ENCODE measurements around the gene MAPK4. TPM values are rescaled to one million over a fixed set of nuclear protein-coding genes. Genes with fewer than 3 reads are reported as not detected.

Gene MAPK4
- total RNA-seq, 1 donor from 2014 or later: not detected

- Mint-ChIP-seq H3K27me3 (no peaks in the 10 kb centered on the region), H3K4me1 (no peaks in the 10 kb centered on the region), H3K9me3 (no peaks in the 10 kb centered on the region), H3K27ac (no peak overlapping the region), H3K36me3 (ENCODE audit: low read depth) (no peaks in the 10 kb centered on the region), H3K4me3 (no peak overlapping the region)
- DNase-seq: no peak
- intact Hi-C loops (cut with micrococcal nuclease): no loop called here
These were observed 119.2 kb downstream of the MAPK4 start for GRCh38 chr18:50679056-50679455.

- H3K27me3 Mint-ChIP-seq: no peaks in the 10 kb centered on the region
- no peaks in the 10 kb centered on the region for H3K4me1 Mint-ChIP-seq
- no peaks in the 10 kb centered on the region for H3K36me3 Mint-ChIP-seq (ENCODE audit: low read depth)
- intact Hi-C loops (cut with micrococcal nuclease): no loop called here
- no peak overlapping the region for H3K4me3 Mint-ChIP-seq
- H3K9me3 Mint-ChIP-seq: no peaks in the 10 kb centered on the region
- H3K27ac Mint-ChIP-seq: no peak overlapping the region
- no peak for DNase-seq
These were observed 119.8 kb downstream of the MAPK4 start for GRCh38 chr18:50679656-50680055.

GRCh38 chr18:50680966-50681365 lies 121.1 kb downstream of the MAPK4 start:
- H3K9me3 Mint-ChIP-seq: no peaks in the 10 kb centered on the region
- no peaks in the 10 kb centered on the region for H3K27me3 Mint-ChIP-seq
- no peak for DNase-seq
- intact Hi-C loops (cut with micrococcal nuclease): no loop called here
- H3K36me3 Mint-ChIP-seq (ENCODE audit: low read depth): no peaks in the 10 kb centered on the region
- H3K27ac Mint-ChIP-seq: no peak overlapping the region
- H3K4me3 Mint-ChIP-seq: no peak overlapping the region
- no peaks in the 10 kb centered on the region for H3K4me1 Mint-ChIP-seq

- Mint-ChIP-seq H3K27ac (no peak overlapping the region), H3K36me3 (ENCODE audit: low read depth) (no peaks in the 10 kb centered on the region), H3K9me3 (no peaks in the 10 kb centered on the region), H3K4me1 (no peaks in the 10 kb centered on the region), H3K27me3 (no peaks in the 10 kb centered on the region), H3K4me3 (no peak overlapping the region)
- intact Hi-C loops (cut with micrococcal nuclease): no loop called here
- DNase-seq: no peak
These were observed 123.0 kb downstream of the MAPK4 start for GRCh38 chr18:50682852-50683251.

GRCh38 chr18:50686409-50686808 lies 126.5 kb downstream of the MAPK4 start:
- intact Hi-C loops (cut with micrococcal nuclease): no loop called here
- no peak for DNase-seq
- no peak overlapping the region for H3K27ac Mint-ChIP-seq
- no peaks in the 10 kb centered on the region for H3K36me3 Mint-ChIP-seq (ENCODE audit: low read depth)
- H3K4me3 Mint-ChIP-seq: no peak overlapping the region
- no peaks in the 10 kb centered on the region for H3K9me3 Mint-ChIP-seq
- no peaks in the 10 kb centered on the region for H3K4me1 Mint-ChIP-seq
- H3K27me3 Mint-ChIP-seq: no peaks in the 10 kb centered on the region

- H3K27ac Mint-ChIP-seq: no peak overlapping the region
- DNase-seq: no peak
- intact Hi-C loops (cut with micrococcal nuclease): no loop called here
- no peaks in the 10 kb centered on the region for H3K9me3 Mint-ChIP-seq
- H3K36me3 Mint-ChIP-seq (ENCODE audit: low read depth): no peaks in the 10 kb centered on the region
- H3K4me1 Mint-ChIP-seq: no peaks in the 10 kb centered on the region
- no peaks in the 10 kb centered on the region for H3K27me3 Mint-ChIP-seq
- no peak overlapping the region for H3K4me3 Mint-ChIP-seq
These were observed 127.6 kb downstream of the MAPK4 start for GRCh38 chr18:50687491-50687890.

GRCh38 chr18:50689578-50689977 lies 129.7 kb downstream of the MAPK4 start:
- no peak for DNase-seq
- Mint-ChIP-seq H3K27ac (no peak overlapping the region), H3K4me1 (no peaks in the 10 kb centered on the region), H3K4me3 (no peak overlapping the region), H3K27me3 (no peaks in the 10 kb centered on the region), H3K9me3 (no peaks in the 10 kb centered on the region), H3K36me3 (ENCODE audit: low read depth) (no peaks in the 10 kb centered on the region)
- intact Hi-C loops (cut with micrococcal nuclease): no loop called here

- Mint-ChIP-seq H3K9me3 (no peaks in the 10 kb centered on the region), H3K36me3 (ENCODE audit: low read depth) (no peaks in the 10 kb centered on the region), H3K4me1 (no peaks in the 10 kb centered on the region), H3K4me3 (no peak overlapping the region), H3K27me3 (peaks cover 1% of the 10 kb centered on the region), H3K27ac (no peak overlapping the region)
- intact Hi-C loops (cut with micrococcal nuclease): no loop called here
- DNase-seq: no peak
These were observed 134.3 kb downstream of the MAPK4 start for GRCh38 chr18:50694147-50694546.

- peaks cover 2% of the 10 kb centered on the region for H3K27me3 Mint-ChIP-seq
- no peak overlapping the region for H3K4me3 Mint-ChIP-seq
- DNase-seq: no peak
These were observed 135.7 kb downstream of the MAPK4 start for GRCh38 chr18:50695431-50696176.

GRCh38 chr18:50696436-50696835 lies 136.5 kb downstream of the MAPK4 start:
- intact Hi-C loops (cut with micrococcal nuclease): no loop called here
- Mint-ChIP-seq H3K27me3 (peaks cover 2% of the 10 kb centered on the region), H3K4me3 (no peak overlapping the region), H3K4me1 (no peaks in the 10 kb centered on the region), H3K36me3 (ENCODE audit: low read depth) (no peaks in the 10 kb centered on the region), H3K9me3 (no peaks in the 10 kb centered on the region), H3K27ac (no peak overlapping the region)
- DNase-seq: no peak

More at GRCh38 chr18:50695431-50696176, 135.7 kb downstream of the MAPK4 start:
- no peaks in the 10 kb centered on the region for H3K4me1 Mint-ChIP-seq
- no peaks in the 10 kb centered on the region for H3K9me3 Mint-ChIP-seq
- H3K36me3 Mint-ChIP-seq (ENCODE audit: low read depth): no peaks in the 10 kb centered on the region
- intact Hi-C loops (cut with micrococcal nuclease): no loop called here
- no peak overlapping the region for H3K27ac Mint-ChIP-seq

- no peak overlapping the region for H3K27ac Mint-ChIP-seq
- H3K9me3 Mint-ChIP-seq: no peaks in the 10 kb centered on the region
- peaks cover 2% of the 10 kb centered on the region for H3K27me3 Mint-ChIP-seq
- H3K36me3 Mint-ChIP-seq (ENCODE audit: low read depth): no peaks in the 10 kb centered on the region
- H3K4me1 Mint-ChIP-seq: no peaks in the 10 kb centered on the region
- no peak for DNase-seq
- no peak overlapping the region for H3K4me3 Mint-ChIP-seq
- intact Hi-C loops (cut with micrococcal nuclease): no loop called here
These were observed 137.0 kb downstream of the MAPK4 start for GRCh38 chr18:50696929-50697328.

GRCh38 chr18:50697509-50697908 lies 137.6 kb downstream of the MAPK4 start:
- Mint-ChIP-seq H3K27ac (no peak overlapping the region), H3K9me3 (no peaks in the 10 kb centered on the region), H3K4me3 (no peak overlapping the region), H3K27me3 (peaks cover 2% of the 10 kb centered on the region), H3K4me1 (no peaks in the 10 kb centered on the region), H3K36me3 (ENCODE audit: low read depth) (no peaks in the 10 kb centered on the region)
- intact Hi-C loops (cut with micrococcal nuclease): no loop called here
- no peak for DNase-seq

- no peak for DNase-seq
- Mint-ChIP-seq H3K4me1 (no peaks in the 10 kb centered on the region), H3K27me3 (peaks cover 2% of the 10 kb centered on the region), H3K27ac (no peak overlapping the region), H3K36me3 (ENCODE audit: low read depth) (no peaks in the 10 kb centered on the region), H3K4me3 (no peak overlapping the region), H3K9me3 (no peaks in the 10 kb centered on the region)
- intact Hi-C loops (cut with micrococcal nuclease): no loop called here
These were observed 140.6 kb downstream of the MAPK4 start for GRCh38 chr18:50700245-50701165.

- intact Hi-C loops (cut with micrococcal nuclease): no loop called here
- Mint-ChIP-seq H3K9me3 (no peaks in the 10 kb centered on the region), H3K36me3 (ENCODE audit: low read depth) (no peaks in the 10 kb centered on the region), H3K27me3 (no peaks in the 10 kb centered on the region), H3K4me3 (no peak overlapping the region), H3K4me1 (no peaks in the 10 kb centered on the region), H3K27ac (no peak overlapping the region)
- no peak for DNase-seq
These were observed 144.6 kb downstream of the MAPK4 start for GRCh38 chr18:50704357-50704940.
